Suppressor macrophage treated with lipopolysaccharide for 1 hour (primary cell): Measurements from ENCODE around the gene MTUS2.

ENCODE experiments used
- DNase-seq, 3 donors: peaks; one replicate each; pipeline ENCODE4 v3.0.0-alpha.2; 2020 to 2022

The MTUS2 gene

DNA sequence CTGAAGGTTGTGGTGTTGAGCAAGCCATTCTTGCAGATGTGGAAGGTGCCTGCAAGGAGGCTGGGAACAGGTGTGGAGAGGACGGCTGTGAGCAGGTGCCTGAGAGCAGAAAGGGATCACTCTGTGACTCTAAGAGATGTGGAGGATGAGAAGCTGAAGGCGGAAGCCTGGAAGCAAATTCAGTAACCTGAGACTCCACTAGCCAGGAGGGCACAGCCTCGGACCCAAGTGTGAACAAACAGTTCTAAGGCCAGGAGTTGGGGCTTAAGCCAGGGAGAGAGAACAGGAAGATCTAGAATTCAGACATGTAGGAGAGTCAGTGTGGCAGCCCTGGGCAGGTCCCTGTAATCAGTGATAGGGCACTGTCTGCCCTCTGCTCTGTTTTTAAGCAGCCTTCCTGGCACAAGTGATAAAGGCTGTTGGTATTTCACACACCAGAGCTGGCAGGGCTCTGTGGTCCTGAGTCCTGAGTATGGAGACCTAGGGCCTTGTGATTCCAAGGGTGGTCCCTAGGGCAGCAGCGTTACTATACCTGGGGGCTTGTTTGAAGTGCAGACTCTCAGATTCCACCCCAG lies 644.1 kb downstream of the MTUS2 start:
- no peak for DNase-seq

DNA sequence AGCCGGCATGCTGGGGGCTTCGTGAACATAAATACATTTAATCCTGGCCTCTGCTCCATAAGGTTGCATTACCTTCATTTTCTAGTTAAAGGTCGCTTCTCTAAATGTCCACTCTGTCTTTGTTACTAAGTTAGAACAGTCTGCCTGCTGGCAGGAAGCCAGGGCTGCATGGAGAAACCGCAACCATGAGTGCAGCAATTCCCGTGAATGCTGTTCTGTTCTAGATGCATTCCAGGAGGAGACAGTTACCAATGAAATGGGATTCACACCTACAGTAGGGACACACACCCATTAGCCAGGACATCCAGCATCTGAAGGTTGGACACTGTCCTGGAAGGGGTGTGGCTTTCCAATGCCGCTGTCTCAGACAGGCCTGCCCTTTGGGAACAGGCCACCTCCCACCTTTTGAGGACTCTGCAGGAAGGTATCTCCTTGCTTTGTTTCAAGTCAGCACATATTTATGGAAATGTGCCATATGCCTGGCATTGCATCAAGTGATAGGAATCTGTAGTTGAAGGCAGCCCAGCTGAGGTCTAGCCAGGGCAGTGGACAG lies 645.7 kb downstream of the MTUS2 start:
- DNase-seq: no peak

DNA sequence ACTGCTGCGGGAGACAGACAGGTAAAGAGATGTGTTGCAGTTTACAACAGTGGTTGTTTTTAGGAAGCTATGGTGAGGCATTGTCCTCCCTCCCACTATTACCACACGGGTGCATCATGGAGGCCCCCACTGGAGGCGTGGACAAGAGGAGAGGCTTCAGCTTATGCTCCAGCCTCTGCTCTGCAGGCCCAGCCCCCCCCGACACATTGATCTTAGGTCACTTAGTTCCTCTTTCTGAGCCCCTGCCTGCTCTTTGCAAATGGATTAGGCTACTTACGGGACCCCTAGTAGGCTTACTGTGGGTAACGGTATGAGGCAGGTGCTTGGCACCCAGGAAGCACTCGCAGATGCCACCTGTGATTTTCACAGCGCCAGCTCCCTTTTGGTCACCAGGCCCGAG lies 651.4 kb downstream of the MTUS2 start:
- DNase-seq: peak; percentile 53 to 62 (median 53)

DNA sequence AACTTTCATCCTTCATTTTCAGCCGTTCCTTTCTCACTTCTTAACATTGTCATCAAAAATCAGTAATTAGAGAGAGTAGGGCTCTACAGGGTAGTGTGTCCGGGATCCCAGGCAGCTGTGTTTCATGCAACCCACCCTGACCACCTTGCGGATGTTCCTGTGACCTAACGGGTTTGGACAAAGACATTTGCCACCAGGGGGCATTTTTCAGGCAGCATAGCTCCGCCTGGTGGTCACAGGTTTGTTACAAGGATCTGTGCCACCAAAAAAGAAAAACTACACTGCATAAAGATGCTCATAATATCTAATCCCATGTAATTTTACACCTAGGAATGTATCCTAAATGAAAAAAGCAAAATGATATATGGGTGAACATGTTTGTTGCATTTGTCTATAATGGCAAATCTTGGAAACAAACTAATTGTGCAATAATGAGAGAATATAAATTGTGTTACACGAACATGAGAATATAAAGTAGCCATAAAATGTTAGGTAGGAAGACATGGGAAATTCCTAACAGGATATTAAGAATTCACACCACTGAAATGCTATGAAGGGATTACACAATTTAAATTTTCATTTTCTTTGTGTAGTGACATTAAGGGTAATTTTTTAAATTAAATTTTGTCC lies 652.3 kb downstream of the MTUS2 start:
- peak; percentile 75 to 85 (median 83) for DNase-seq

DNA sequence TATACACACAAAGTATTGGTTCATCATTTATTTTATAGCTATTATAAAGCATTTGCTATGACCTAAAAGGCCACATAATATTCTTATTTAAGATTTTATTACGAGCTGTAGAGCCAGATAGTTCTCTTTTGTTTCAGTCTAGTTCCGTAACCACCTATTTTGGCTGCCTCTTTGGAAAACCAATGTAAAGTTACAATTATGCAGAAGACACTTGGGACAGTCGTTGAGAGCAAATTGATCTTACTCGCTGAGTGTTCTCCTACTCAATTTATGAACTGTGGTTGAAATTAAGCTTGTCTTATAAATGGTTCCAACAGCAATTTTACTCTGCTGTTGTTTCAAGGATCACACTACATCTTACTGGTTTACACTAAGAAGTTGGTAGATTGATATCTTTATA lies 653.0 kb downstream of the MTUS2 start:
- DNase-seq: no peak

DNA sequence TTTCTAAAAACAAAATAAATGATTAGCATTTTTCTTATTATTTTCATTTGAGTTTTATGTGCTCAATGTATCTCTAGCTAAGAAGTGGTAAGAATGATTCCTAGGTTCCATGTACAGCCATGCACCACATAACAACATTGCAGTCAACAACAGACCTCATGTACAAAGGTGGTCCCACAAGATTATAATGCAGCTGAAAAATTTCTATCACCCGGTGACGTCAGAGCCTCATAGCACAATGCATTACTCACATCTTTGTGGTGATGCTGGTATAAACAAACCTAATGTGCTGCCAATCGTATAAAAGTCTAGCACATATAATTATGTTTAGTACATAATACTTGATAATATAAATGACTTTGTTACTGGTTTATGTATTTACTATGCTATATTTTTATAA lies 654.9 kb downstream of the MTUS2 start:
- DNase-seq: no peak

DNA sequence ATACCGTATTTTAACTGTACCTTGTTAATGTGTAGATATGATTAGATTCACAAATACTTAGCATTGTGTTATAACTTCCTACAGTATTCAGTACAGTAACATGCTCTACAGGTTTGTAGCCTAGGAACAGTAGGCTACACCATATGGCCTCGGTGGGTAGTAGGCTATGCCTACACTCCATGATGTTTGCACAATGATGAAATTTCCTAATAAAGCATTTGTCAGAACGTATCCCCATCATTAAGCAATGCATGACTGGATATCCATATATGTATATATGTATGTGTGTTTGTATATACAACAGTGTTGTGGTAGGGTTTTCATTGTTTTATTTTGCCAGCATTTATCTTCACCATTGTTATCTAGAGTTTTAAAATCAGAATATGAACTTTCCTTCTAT lies 655.9 kb downstream of the MTUS2 start:
- no peak for DNase-seq

DNA sequence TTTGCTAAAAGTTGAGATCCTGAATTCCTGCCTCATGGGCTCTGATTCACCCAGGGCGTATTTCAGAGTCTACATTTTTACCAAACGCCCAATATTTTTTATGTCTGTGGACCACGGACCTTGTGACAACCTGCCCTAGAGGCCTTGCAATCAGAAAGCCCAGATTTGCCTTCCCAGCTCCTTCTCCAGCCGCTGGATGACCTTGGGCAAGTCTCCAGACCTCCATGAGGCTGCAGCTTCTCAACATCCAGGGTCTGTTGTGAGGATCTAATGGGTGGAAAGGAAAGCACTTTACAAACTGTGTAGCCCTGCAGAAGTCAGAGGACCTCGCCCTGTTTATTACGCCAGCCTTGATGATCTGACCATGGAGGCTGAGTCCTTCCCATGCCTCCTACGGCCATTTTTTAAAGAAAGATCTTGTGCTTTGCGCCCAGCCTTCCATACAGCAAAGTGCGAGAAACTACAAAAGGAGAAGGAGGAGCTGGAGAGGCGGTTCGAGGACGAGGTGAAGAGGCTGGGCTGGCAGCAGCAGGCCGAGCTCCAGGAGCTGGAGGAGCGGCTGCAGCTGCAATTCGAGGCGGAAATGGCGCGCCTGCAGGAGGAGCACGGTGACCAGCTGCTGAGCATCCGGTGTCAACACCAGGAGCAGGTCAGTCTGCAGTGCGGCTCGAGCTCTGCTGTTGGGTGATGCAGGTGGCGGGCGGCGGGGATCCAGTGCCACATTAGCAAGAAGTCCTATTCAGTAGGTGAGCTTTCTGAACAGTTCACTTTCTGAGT lies 659.8 kb downstream of the MTUS2 start:
- DNase-seq: no peak

DNA sequence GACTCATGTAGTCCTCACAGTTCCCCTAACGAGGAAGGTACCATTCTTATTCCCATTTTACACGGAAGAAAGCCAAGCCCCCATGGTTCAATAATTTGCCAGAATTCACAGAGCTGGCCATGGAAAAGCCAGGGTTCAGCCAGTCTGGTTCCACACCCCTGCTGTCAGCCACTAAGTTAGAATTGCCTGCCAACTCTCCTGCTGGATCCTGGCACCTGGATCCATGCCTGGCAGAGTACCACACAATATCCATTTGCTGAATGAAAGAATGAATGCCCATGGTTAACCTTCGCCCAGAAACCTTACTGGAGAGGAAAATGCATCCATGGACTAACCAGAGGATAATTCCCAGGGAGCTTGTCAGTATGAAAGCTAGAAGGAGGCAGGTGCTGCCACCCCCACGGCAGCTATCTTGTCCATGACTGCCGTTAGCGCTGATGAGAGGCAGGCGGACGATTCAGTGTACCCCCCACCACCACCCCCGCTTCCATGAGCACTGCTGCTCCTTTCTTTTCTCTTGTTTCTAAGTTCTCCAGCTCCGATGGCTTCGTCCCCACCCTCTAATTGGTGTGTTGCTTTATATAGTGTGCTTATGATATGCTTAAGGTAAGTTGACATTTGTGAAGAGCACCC lies 660.9 kb downstream of the MTUS2 start:
- no peak for DNase-seq

DNA sequence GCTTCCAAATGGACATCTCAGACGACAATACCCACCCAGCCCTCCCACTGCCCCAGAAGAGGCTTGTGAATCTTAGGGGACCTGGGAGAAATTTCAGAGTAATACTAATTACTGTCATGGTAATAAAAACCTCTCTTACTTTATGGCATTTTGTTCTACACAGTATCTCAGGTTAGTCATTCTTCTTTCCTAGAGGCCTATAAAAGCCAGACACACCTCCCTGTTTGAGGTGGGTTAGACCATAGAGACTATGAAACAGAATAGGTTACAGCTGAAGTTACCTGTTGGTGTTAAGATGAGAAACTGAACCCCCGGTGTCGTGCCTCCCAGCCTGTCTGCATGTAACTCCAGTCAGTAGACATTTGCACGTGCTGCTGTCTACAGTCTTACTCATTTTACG lies 661.5 kb downstream of the MTUS2 start:
- no peak for DNase-seq

DNA sequence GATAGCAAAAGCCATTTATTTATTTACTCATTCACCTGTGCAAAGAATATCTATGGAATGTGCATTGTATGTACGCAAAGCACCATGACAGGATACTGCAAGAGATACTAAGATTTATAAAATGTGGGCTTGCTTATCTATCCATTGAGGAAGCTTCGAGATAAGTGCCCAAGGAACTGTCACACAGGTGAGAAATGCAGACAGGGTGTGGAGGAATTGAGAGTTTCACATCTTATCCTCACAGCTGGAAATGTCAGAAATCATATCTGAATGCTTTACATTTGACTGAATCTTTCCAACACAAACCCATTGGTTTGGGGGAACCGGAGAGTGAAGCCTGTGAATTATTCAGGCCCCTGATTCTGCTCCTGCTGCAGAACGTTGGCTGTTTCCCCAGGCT lies 662.4 kb downstream of the MTUS2 start:
- DNase-seq: no peak

DNA sequence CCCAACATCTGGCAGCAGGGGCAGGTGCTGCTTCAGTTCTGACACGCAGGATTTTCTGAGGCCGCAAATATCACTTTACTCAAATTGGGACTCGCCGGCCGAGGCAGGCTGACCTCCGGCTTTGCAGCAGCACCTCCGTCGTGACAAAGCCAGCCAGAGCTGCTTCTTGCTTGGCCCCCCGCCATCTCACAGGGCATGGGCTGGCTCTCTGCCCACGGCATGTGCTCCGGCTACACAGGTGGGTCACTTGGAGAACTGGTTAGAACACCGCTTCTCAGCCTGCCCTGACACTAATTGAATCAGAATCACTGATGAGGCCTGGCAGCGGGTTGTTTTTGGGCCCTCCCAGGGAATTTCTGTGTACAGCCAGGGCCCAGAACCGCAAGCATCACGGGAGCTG lies 663.1 kb downstream of the MTUS2 start:
- DNase-seq: no peak

DNA sequence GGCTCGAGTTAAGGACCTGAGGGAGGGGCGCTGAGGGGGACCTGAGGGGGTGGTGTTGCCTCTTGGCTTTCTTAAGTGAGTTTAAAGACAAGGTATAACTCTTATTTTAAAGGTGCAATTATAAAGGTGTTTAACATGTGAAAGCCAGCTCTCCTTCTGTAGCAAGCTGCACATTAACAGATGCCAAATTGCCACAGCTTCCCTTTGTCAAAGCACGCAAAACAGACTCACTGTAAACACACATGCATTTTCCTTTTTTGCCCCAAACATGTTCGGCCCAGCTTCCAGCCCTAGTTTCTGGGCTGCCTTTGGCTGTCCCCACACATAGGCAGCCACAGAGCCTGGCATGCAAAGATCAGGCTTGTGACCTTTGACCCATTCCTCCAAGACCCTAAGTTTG lies 663.5 kb downstream of the MTUS2 start:
- no peak for DNase-seq

DNA sequence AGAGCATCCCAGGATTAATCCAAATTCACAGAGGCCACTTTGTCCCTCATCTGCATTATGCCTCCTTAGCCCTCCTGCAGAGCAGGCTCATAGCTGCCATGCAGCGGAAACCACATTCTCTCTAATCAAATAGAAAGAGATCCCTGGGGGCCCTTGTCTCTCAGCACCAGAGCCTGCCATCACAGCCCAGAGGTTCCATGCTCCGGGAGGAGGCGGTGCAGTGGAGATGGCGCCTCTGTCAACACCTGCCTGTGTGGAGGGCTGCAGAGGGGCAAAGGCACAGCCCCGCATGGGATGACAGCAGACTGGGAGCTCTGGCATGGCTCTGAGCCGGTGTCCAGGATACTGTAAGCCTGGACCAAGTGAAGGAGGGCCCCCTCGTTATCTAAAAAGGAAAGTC lies 664.1 kb downstream of the MTUS2 start:
- DNase-seq: no peak

DNA sequence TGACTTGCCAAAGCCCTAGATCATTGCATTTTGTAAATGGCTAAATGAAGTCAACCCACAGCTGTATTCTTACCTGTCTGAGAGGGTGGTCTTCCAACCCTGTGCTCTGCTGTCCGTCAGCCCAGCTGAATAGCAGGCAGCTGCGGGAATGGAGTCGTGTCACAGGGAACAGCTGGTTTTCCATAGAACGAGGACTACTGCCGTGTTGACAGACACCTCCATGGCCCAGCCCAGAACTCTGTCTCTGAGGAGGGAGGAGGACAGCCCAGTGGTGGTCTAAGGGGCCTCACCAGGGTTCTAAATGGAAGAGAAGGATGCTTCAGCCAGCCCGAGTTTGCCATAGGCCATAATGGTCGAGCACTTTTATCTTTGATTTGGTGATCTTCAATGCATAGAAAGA lies 664.7 kb downstream of the MTUS2 start:
- DNase-seq: no peak

DNA sequence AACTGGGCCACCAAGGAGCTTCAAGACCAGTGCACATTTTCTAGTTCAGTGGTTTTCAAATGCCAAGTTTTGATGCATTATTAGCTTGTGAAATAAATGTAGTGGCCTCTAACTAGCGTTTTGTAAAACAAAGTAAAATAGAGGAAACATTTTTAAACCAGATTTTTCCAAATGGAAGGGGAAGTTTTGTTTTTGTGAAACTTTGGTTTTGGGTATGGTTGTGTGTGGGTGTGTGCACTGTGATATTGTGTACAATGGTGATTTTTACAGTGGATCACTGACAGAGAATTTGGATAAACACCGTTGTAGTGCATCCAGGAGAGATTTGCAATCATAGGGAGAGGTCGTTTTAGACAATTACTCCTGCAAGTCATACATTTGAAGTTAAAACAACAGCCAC lies 666.4 kb downstream of the MTUS2 start:
- peak; percentile 61 to 79 (median 78) for DNase-seq

DNA sequence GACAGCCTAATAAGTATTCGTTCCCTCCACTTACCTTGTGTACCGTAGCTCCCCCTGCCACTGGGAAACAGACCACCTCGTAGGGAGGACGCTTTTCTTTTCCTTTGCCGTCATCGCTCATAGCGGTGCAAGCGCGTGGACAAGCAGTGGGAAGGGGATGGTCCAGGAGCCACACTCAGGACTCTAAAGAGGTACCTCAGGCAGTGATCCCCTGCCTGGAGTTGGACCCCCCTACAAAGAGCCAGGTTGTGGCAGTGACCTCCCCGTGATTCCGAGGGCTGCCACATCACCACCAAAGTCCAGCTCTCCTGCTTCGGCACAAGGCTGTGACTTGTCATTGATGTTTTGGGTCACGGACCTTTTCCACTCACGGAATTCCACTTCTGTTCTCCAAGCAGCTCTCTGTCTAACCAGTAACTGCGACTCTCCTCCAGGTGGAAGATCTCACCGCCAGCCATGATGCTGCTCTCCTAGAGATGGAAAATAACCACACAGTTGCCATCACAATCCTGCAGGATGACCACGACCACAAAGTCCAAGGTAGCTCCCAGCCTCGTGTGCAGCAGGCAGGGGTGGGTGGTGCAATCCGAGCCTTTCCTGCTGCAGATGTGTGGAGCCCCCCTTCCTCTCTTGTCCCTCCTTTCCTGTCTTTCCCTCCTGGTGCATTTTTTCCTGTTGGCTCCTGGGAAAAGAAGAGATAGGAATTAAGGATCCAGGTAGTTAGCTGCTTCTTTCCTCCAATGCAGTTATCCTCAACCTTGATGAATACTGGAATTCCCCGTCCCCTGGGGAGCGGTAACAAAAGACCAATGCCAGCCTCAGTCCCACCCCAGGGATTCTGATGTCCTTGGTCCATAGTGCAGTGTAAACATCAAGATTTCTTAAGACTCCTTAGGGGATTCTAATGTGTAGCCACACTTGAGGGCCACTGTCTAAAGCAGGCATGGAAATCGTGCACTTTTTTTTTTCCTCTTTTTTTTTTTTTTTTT lies 667.6 kb downstream of the MTUS2 start:
- DNase-seq: no peak

DNA sequence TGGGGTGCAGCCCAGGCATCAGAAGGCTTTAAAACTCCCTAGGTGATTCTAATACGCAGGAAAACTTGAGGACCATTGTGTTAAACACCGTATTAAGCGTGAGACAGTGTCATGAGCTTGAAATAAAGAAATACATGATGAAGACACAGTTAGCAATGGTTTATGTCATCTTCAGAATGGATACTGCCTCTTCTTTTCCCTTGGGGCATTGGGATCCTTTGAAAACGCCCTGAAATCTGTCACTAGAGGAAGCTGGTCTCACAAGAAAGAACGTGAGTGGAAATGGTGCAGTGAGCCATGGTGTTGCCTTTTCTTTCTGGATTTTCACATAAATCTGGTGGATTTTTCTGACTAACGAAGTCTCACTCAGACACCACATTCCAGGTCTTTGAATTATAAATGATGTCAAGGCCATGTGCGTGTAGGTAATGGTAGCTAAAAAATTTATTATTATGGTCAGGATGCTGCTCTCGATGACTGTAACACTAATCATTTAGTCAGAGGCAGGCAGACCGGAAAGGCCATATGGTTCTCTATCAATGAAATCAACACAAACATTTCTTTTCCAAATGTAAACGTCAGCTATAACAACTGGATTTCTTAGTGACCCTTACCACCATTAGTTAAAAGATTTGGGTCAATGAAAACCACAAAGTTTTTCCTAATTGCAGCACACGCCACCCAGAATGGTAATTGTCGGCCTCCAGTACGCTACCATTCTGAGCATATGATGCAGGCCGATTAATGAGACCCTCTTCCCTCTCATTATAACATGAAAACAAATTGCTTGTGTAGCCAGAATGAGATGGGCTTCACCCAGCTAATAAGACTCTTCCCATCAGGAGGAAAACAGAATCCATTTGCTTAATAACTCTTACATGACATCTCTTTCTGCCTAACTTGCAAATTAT lies 669.8 kb downstream of the MTUS2 start:
- no peak for DNase-seq

DNA sequence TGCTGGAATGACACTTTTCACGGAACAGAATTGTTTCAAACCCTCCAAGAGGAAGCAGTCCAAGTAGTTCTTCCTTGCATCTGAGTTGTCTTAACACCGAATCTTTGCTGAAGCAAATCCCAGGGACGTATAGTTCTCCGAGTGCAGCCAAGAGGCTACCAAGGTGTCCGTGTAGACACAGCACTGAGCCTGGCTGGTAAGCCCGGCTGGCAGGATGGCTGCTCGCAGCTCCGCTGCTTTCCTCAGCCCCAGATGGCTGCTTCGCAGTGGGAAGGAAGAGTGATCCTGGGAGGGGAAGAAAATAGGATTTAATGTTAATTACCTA lies 670.4 kb downstream of the MTUS2 start:
- no peak for DNase-seq

DNA sequence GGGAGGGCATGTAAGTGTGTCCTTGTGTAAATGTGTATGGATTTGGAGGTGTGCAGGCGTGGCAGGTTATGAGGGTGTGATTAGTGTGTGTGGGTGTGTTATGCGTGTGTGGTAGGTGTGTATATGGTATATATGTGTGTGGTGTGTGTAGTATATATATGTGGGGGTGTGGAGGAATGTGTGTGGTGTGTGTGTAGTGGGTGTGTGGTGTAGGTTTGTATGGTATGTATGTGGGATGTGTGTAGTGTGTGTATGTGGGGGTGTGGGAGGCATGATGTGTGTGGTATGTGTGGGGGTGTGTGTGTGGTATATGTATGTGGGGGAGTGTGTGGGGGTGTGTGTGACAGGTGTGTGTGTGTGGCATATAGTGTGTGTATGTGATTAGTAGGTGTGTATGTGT lies 671.1 kb downstream of the MTUS2 start:
- no peak for DNase-seq

DNA sequence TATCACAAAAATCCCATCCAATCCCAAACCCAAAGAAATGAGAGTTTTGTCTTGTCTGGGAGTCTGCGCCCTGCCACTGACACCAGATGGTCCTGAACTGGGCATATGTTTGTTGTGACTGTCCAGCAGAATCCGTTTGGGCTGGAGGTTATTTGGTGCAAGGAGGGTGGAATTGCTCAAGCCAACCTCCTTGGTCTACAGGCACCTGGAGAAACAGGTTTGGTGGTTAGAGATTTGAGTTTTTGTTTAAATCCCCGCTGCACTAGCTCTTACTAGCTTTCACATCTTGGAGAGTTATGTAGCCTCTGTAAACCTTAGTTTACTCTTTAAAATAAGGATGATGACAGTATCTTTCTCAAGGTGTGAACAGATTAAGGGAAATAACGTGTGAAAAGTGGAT lies 673.7 kb downstream of the MTUS2 start:
- no peak for DNase-seq
